ENCODE results near the gene CWC27. TPM values are rescaled to one million over a fixed set of nuclear protein-coding genes. Genes with fewer than 3 reads are reported as not detected.

CWC27 gene
- total and polyA plus RNA-seq, 9 of the 15 experiments (the other 6 are each of a cell fraction or from before 2014, with no cell fraction given), result 19.7 to 49.3 (median 38.3) TPM

DNA sequence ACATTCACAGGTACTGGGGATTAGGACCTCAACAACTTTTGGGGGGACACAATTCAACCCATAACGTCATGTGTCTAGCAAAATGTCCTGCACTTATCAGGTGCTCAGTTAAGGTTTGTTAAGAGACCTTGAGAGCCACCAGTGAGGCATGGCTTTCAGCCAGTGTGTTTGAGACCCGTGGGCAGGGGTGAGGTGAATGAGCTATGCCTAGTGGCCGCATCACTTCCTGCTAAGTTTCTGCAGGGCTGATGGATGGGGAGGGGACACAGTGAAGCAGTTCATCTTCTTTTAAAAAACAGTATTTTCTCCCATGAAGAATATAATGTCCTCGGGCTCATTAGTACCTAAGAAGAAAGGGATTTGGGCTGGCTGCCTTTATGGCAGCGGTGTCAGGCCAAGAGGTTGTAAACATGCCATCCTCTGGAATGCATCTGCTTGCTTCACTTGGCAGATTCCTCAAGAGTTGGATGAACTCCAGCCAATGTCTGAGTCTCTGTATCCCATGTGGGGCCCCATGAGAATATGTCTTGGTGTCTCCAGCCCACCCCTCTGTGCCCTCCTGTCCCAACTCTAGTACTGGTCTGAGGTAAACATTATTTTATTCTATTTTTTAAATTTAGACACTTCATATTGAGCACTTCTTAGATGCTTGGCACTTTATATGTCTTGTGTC lies 282.2 kb downstream of the CWC27 start (continued):
- TF ChIP-seq ZBTB34 (CRISPR knock-in tag; IDR thresholded peaks at IDR 0.05) (no peak), SREBF2 (CRISPR knock-in tag; IDR thresholded peaks at IDR 0.05) (no peak), SIN3B (IDR thresholded peaks at IDR 0.05; ENCODE audit: low read depth) (no peak), ZNF23 (CRISPR knock-in tag; IDR thresholded peaks at IDR 0.05) (no peak), BDP1 (IDR thresholded peaks at IDR 0.05; ENCODE audit: insufficient read depth, insufficient read length) (no peak), CBFA2T2 (conservative IDR thresholded peaks at IDR 0.05) (no peak), ZNF408 (CRISPR knock-in tag; IDR thresholded peaks at IDR 0.05; ENCODE audit: low read depth) (no peak), CTCFL (IDR thresholded peaks at IDR 0.05; ENCODE audit: borderline replicate concordance, insufficient read depth, low read depth, low read length, poor library complexity, severe bottlenecking) (no peak), KLF6 (CRISPR knock-in tag; IDR thresholded peaks at IDR 0.05; ENCODE audit: borderline replicate concordance) (no peak), ETV5 (CRISPR knock-in tag; IDR thresholded peaks at IDR 0.05; ENCODE audit: low read depth) (no peak), ZNF644 (tag; IDR thresholded peaks at IDR 0.05; ENCODE audit: low read depth) (no peak), KLF10 (CRISPR knock-in tag; IDR thresholded peaks at IDR 0.05) (no peak)

Data from K562 (cell line).